CD14-positive monocyte (primary cell): ENCODE results near the gene DALRD3. TPM values are rescaled to one million over a fixed set of nuclear protein-coding genes. Genes with fewer than 3 reads are reported as not detected.
"Not testable (repeated sequence)": the region's sequence is repeated elsewhere in the genome, so short reads cannot be mapped to it uniquely, and the experiment has no call there.

ENCODE experiments used
- DNase-seq, 3 donors: peaks; one replicate each; pipeline ENCODE4 v3.0.0-alpha.2; 2011 to 2022
- H2AFZ ChIP-seq: 2 replicates; pipeline ENCODE4 v1.6.0; 2012; ENCODE audit warnings: mild to moderate bottlenecking, low read depth, low read length, inconsistent platforms; ENCODE audit not compliant: insufficient read depth, poor library complexity, severe bottlenecking
- H3K27ac ChIP-seq, 2 donors: 1 replicate in 1 of 2; 2 replicates in 1 of 2; pipeline ENCODE4 v1.5.1; 2012 to 2013; ENCODE audit warnings: low read length in 2 of 2, control low read depth in 1 of 2, inconsistent platforms in 1 of 2, low read depth in 1 of 2, mild to moderate bottlenecking in 1 of 2
- H3K27me3 ChIP-seq, 2 donors: one replicate each; pipeline versions ENCODE4 v1.6.0 to v1.6.1; 2011 to 2013; ENCODE audit warnings: low read length in 2 of 2; ENCODE audit not compliant: control insufficient read depth in 2 of 2, insufficient read depth in 2 of 2
- H3K36me3 ChIP-seq, 2 donors: replicated peaks in 1 of 2; 1 replicate in 1 of 2; 2 replicates in 1 of 2; pipeline versions ENCODE4 v1.5.1 to v1.6.1; 2012 to 2013; ENCODE audit warnings: low read length in 2 of 2, control low read depth in 1 of 2, inconsistent platforms in 1 of 2, mild to moderate bottlenecking in 1 of 2; ENCODE audit not compliant: insufficient read depth in 2 of 2, control insufficient read depth in 1 of 2
- H3K4me1 ChIP-seq, 2 donors: 1 replicate in 1 of 2; 2 replicates in 1 of 2; pipeline versions ENCODE4 v1.5.1 to v1.6.1; 2012 to 2013; ENCODE audit warnings: low read length in 2 of 2, control low read depth in 1 of 2, inconsistent platforms in 1 of 2, mild to moderate bottlenecking in 1 of 2, moderate library complexity in 1 of 2; ENCODE audit not compliant: insufficient read depth in 2 of 2, control insufficient read depth in 1 of 2
- H3K4me2 ChIP-seq: replicated peaks from 2 replicates; pipeline ENCODE3; 2012; ENCODE audit warnings: low read length, moderate library complexity, mild to moderate bottlenecking; ENCODE audit not compliant: poor library complexity, severe bottlenecking; ENCODE audit errors: extremely low read depth
- H3K4me3 ChIP-seq, 3 experiments: fragments of 200-600 bp in 1 of 3; sonication (generic) in 1 of 3; replicated peaks in 1 of 3; 1 replicate in 2 of 3; 2 replicates in 1 of 3; pipeline ENCODE4 v1.5.1; 2011 to 2013; ENCODE audit warnings: low read length in 3 of 3, mild to moderate bottlenecking in 3 of 3, control low read depth in 2 of 3, low read depth in 2 of 3, inconsistent platforms in 1 of 3, moderate library complexity in 1 of 3
- H3K79me2 ChIP-seq: 2 replicates; pipeline ENCODE4 v1.6.0; 2012; ENCODE audit warnings: mild to moderate bottlenecking, control low read depth, inconsistent platforms, low read length, moderate library complexity; ENCODE audit not compliant: insufficient read depth
- H3K9ac ChIP-seq: 2 replicates; pipeline ENCODE4 v1.6.0; 2017; ENCODE audit warnings: low read length, mild to moderate bottlenecking; ENCODE audit not compliant: insufficient read depth, poor library complexity, severe bottlenecking
- H3K9me3 ChIP-seq, 2 donors: replicated peaks in 1 of 2; 1 replicate in 1 of 2; 2 replicates in 1 of 2; pipeline versions ENCODE4 v1.5.1 to v1.6.1; 2012 to 2013; ENCODE audit warnings: low read length in 2 of 2, control low read depth in 1 of 2; ENCODE audit not compliant: control insufficient read depth in 1 of 2, insufficient read depth in 1 of 2
- H4K20me1 ChIP-seq: 2 replicates; pipeline ENCODE4 v1.6.0; 2012; ENCODE audit warnings: mild to moderate bottlenecking, low read length, control low read depth, moderate library complexity; ENCODE audit not compliant: insufficient read depth
- H3K27ac Mint-ChIP-seq, 7 donors: one replicate each; pipeline ENCODE4 v1.8.0; 2020; ENCODE audit warnings: mild to moderate bottlenecking in 7 of 7, mixed read lengths in 7 of 7, moderate library complexity in 6 of 7, inconsistent platforms in 2 of 7
- H3K27me3 Mint-ChIP-seq, 3 donors: one replicate each; pipeline ENCODE4 v1.8.0; 2021 to 2022; ENCODE audit warnings: low read depth in 3 of 3, mild to moderate bottlenecking in 3 of 3, mixed read lengths in 3 of 3, moderate library complexity in 3 of 3, inconsistent platforms in 1 of 3
- H3K36me3 Mint-ChIP-seq, 2 donors: one replicate each; pipeline ENCODE4 v1.8.0; 2020; ENCODE audit warnings: mixed read lengths in 2 of 2, inconsistent platforms in 1 of 2, mild to moderate bottlenecking in 1 of 2
- H3K4me1 Mint-ChIP-seq: one replicate; pipeline ENCODE4 v1.8.0; 2020; ENCODE audit warnings: mild to moderate bottlenecking, mixed read lengths
- H3K4me3 Mint-ChIP-seq, 2 donors: one replicate each; pipeline ENCODE4 v1.8.0; 2020; ENCODE audit warnings: mild to moderate bottlenecking in 2 of 2, mixed read lengths in 2 of 2, moderate library complexity in 1 of 2
- H3K9me3 Mint-ChIP-seq, 7 donors: one replicate each; pipeline ENCODE4 v1.8.0; 2020 to 2022; ENCODE audit warnings: mixed read lengths in 7 of 7, mild to moderate bottlenecking in 6 of 7, moderate library complexity in 6 of 7, inconsistent platforms in 2 of 7
- CTCF ChIP-seq: fragments of 200-600 bp; IDR thresholded peaks from one replicate; pipeline ENCODE4 v1.8.0; 2022; ENCODE audit warnings: antibody characterized with exemption, mild to moderate bottlenecking
- WGBS: methylation state at CpG from one replicate; pipeline ENCODE4 v1.1.5; 2013; ENCODE audit warnings: missing lambda C conversion rate; ENCODE audit not compliant: insufficient coverage; 5-methylcytosine and 5-hydroxymethylcytosine counted together
- intact Hi-C, 2 donors: fragments of 100-400 bp; cut with micrococcal nuclease; formaldehyde crosslinking; loops; one replicate each; pipeline versions ENCODE4 v1.15.0 to v1.15.1; 2023
- polyA plus RNA-seq, 3 donors: library from polyadenylated mRNA; depleted of rRNA in 1 of 3; unstranded in 2 of 3; stranded (reverse) in 1 of 3; fragments of 300-500 nt in 2 of 3; fragments of >200 nt in 1 of 3; fragmentation: Illumina TruSeq in 2 of 3; gene quantifications; 1 replicate in 2 of 3; 2 replicates in 1 of 3; pipeline ENCODE4 v1.2.3, GENCODE V29; 2012 to 2021

Gene DALRD3
- polyA plus RNA-seq, 3 donors, result 15.0 to 42.1 (median 20.0) TPM

- TF ChIP-seq CTCF, result no peak
- Histone ChIP-seq H3K27me3 (no peaks in the 10 kb centered on the region), H3K79me2 (peaks cover 44% of the 10 kb centered on the region), H3K4me2 (no peak overlapping the region), H3K9me3 (no peaks in the 10 kb centered on the region), H4K20me1 (peaks cover 40% of the 10 kb centered on the region), H2AFZ (no peak overlapping the region), H3K9ac (no peak overlapping the region), H3K4me1 (peaks cover 20 to 34% of the 10 kb centered on the region in 2 donors), H3K36me3 (peaks cover 23 to 32% of the 10 kb centered on the region in 2 donors), H3K4me3 (no peak overlapping the region), H3K27ac (no peak overlapping the region)
- no peak for DNase-seq
- intact Hi-C loops, result no loop called here
- peaks cover 23% of the 10 kb centered on the region for H3K4me1 Mint-ChIP-seq
- no peak overlapping the region for H3K27ac Mint-ChIP-seq
- H3K9me3 Mint-ChIP-seq, result no peaks in the 10 kb centered on the region
- WGBS, result 50% methylated on average over 1 of the region's 3 CpGs
- peaks cover 0 to 1% (median 0%) of the 10 kb centered on the region in 3 donors for H3K27me3 Mint-ChIP-seq
- no peak overlapping the region for H3K4me3 Mint-ChIP-seq
- peaks cover 11 to 39% of the 10 kb centered on the region in 2 donors for H3K36me3 Mint-ChIP-seq
Measured at GRCh38 chr3:49009396-49009795, 9.0 kb downstream of the DALRD3 start.

GRCh38 chr3:49008627-49009026, 9.8 kb downstream of the DALRD3 start:
- Histone ChIP-seq H4K20me1 (peaks cover 32% of the 10 kb centered on the region), H3K4me1 (peaks cover 20 to 34% of the 10 kb centered on the region in 2 donors), H3K4me3 (peak overlapping the region in 1 of 3 experiments; percentile 93), H3K79me2 (peaks cover 44% of the 10 kb centered on the region), H3K4me2 (peak overlapping the region; percentile 93), H3K36me3 (peaks cover 19 to 24% of the 10 kb centered on the region in 2 donors), H3K27ac (peak overlapping the region in 1 of 2 donors; percentile 48)
- peak overlapping the region; percentile 95 to 98 for H3K4me3 Mint-ChIP-seq
- not testable (repeated sequence) for H3K27me3 Mint-ChIP-seq, H3K9me3 Mint-ChIP-seq, H3K9me3 ChIP-seq, H3K9ac ChIP-seq, H2AFZ ChIP-seq, H3K27me3 ChIP-seq, DNase-seq
- intact Hi-C loops, result loop anchor here in 1 of 2 donors (1.0 kb wide), 1 partner anchor 12 kb away; no protein-coding TSS in a partner anchor
- H3K36me3 Mint-ChIP-seq, result peaks cover 9 to 35% of the 10 kb centered on the region in 2 donors
- 71% methylated on average over 1 of the region's 5 CpGs for WGBS
- H3K27ac Mint-ChIP-seq, result peak overlapping the region; percentile 81 to 99 (median 94)
- H3K4me1 Mint-ChIP-seq, result peaks cover 23% of the 10 kb centered on the region
